Measurements from ENCODE around the gene SEMA4B. TPM values are rescaled to one million over a fixed set of nuclear protein-coding genes. Genes with fewer than 3 reads are reported as not detected.

The SEMA4B gene
- total and polyA plus RNA-seq, 2 of the 8 experiments (the other 6 are each of a cell fraction or from before 2014, with no cell fraction given): 42.7 to 43.0 TPM

DNA sequence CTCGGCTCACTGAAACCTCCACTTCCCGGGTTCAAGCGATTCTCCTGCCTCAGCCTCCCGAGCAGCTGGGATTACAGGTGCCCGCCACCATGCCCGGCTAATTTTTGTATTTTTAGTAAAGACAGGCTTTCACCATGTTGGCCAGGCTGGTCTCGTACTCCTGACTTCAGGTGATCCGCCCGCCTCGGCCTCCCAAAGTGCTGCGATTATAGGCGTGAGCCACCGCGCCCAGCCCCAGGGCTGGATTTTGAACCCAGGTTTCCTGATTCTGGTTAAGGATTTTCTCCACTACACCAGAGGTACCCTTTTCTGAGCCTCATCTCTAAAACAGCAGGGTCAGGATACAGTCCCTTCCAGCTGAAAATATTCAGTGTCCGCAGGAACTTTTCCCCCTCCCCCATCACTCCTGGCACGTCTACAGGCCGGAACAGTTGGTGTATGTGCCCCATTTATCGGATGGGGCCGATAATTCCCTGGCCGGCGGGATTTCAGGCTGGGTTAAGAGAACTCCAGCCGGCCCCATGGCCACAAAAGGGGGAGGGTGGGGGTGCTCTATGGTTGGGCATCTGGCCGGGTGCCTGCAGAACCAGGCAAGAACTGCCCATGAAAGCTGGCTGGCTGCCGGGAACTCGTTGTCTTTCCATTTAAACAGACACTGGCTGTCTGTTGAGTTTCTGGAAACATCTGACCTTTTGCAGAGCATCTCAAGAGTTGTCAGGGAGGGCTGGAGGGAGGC, 26.8 kb upstream of the SEMA4B start:
- no peak overlapping the region for H3K14ac ChIP-seq (ENCODE audit: insufficient read length)
- 84% methylated on average over 25 of the region's 25 CpGs; no CpG with 5 or more reads in 1 of the 2 experiments for WGBS, 2 experiments (ENCODE audit: extremely low coverage in 1 of 2, insufficient coverage in 1 of 2, insufficient read length in 1 of 2, insufficient replicate concordance in 2 of 2, low coverage in 1 of 2, low lambda C conversion rate in 2 of 2, missing lambda C conversion rate in 1 of 2)
- no peak overlapping the region for H3K27ac ChIP-seq (ENCODE audit: low read depth, low read length)
- H2BK15ac ChIP-seq (ENCODE audit: low read length): no peak overlapping the region
- H4K91ac ChIP-seq (replicated peaks; ENCODE audit: insufficient read length, low read length): no peak overlapping the region
- no peaks in the 10 kb centered on the region for H3K79me2 ChIP-seq (ENCODE audit: control insufficient read depth in 1 of 2, insufficient read depth in 2 of 2, low read length in 2 of 2)
- H4K20me1 ChIP-seq (replicated peaks in 1 of 2; ENCODE audit: control insufficient read depth in 1 of 2, insufficient read depth in 2 of 2, low read length in 2 of 2): no peaks in the 10 kb centered on the region
- no peaks in the 10 kb centered on the region for H3K23me2 ChIP-seq (ENCODE audit: low read depth, low read length)
- no peak overlapping the region for H4K5ac ChIP-seq (ENCODE audit: insufficient read length, low read depth, low read length)
- no peak overlapping the region for H3K9ac ChIP-seq (replicated peaks in 1 of 4; ENCODE audit: extremely low read depth in 1 of 4, low read depth in 3 of 4, low read length in 3 of 4)
- no peak overlapping the region for H2AK5ac ChIP-seq (ENCODE audit: low read depth, low read length)
- POLR2A ChIA-PET (ENCODE audit: partially characterized antibody): interaction anchor here (1.0 to 2.0 kb wide), 5 partner anchors 9 to 29 kb away, joined by 3 to 8 read pairs (median 5); partner anchors contain the start of gene SEMA4B
- no peak overlapping the region for H2BK120ac ChIP-seq (replicated peaks; ENCODE audit: low read depth, low read length)
- no peaks in the 10 kb centered on the region for H3K79me1 ChIP-seq (ENCODE audit: low read depth, low read length)
- H3K18ac ChIP-seq (ENCODE audit: extremely low read depth, low read length): no peak overlapping the region
- no peak overlapping the region for H4K8ac ChIP-seq (ENCODE audit: extremely low read depth, insufficient read depth, low read length)
- peaks cover 5 to 14% (median 9%) of the 10 kb centered on the region in 4 experiments; a peak in 6 of 7 replicates for H3K4me1 ChIP-seq (replicated peaks in 1 of 4; ENCODE audit: control insufficient read depth in 3 of 4, insufficient read depth in 4 of 4, low read length in 3 of 4)
- CTCF ChIA-PET (ENCODE audit: partially characterized antibody): interaction anchor here (1.3 to 2.6 kb wide), 3 partner anchors 17 to 44 kb away, joined by 3 to 10 read pairs (median 4); partner anchors contain the start of gene SEMA4B
- 0 out of 2 replicates have a peak overlapping the region, but pooled peaks have one; percentile 17 for H2BK12ac ChIP-seq (ENCODE audit: low read depth, low read length)
- H3K4me3 ChIP-seq (ENCODE audit: extremely low read depth in 1 of 4, insufficient read depth in 2 of 4, low read depth in 3 of 4, low read length in 4 of 4): no peak overlapping the region
- no peak overlapping the region for H2BK20ac ChIP-seq (ENCODE audit: low read length)
- no peak overlapping the region; a peak in 1 of 4 replicates for H3K4me2 ChIP-seq (ENCODE audit: insufficient read depth in 1 of 2, low read depth in 2 of 2, low read length in 2 of 2)
- no peaks in the 10 kb centered on the region for H3K9me3 ChIP-seq (ENCODE audit: insufficient read depth in 2 of 2, low read depth in 1 of 2, low read length in 1 of 2)
- no peak overlapping the region for H3K23ac ChIP-seq (ENCODE audit: insufficient read length)
- no peak for FAIRE-seq
- H3K56ac ChIP-seq (replicated peaks; ENCODE audit: insufficient read length, low read depth, low read length): no peak overlapping the region
- H3K27me3 ChIP-seq (replicated peaks in 1 of 4; ENCODE audit: control insufficient read depth in 3 of 4, extremely low read depth in 1 of 4, insufficient read depth in 3 of 4, low read length in 3 of 4): no peaks in the 10 kb centered on the region
- H2AFZ ChIP-seq (ENCODE audit: low read length): no peak overlapping the region; the same call in 1 of the 2 replicates
- H3K4ac ChIP-seq (replicated peaks; ENCODE audit: insufficient read length, low read depth, low read length): no peak overlapping the region
- DNase-seq (ENCODE audit: low read depth in 1 of 2, low spot score in 2 of 2): no peak
- H2BK5ac ChIP-seq (ENCODE audit: low read depth, low read length): no peak overlapping the region
- no peaks in the 10 kb centered on the region for H3K36me3 ChIP-seq (ENCODE audit: control insufficient read depth in 2 of 4, insufficient read depth in 4 of 4, low read length in 3 of 4)
- TF ChIP-seq CHD2 (IDR thresholded peaks at IDR 0.05; ENCODE audit: low read length) (no peak), CHD1 (IDR thresholded peaks at IDR 0.05; ENCODE audit: low read depth, low read length) (no peak), POU5F1 (IDR thresholded peaks at IDR 0.05; ENCODE audit: low read depth, low read length) (no peak), TAF1 (IDR thresholded peaks at IDR 0.05; ENCODE audit: low read depth, low read length) (no peak), RFX5 (IDR thresholded peaks at IDR 0.05; ENCODE audit: borderline replicate concordance, low read depth, low read length) (no peak), CTBP2 (IDR thresholded peaks at IDR 0.05; ENCODE audit: borderline replicate concordance, insufficient read depth, insufficient read length, low read length) (no peak), NRF1 (IDR thresholded peaks at IDR 0.05; ENCODE audit: low read depth, low read length) (no peak), MAFK (IDR thresholded peaks at IDR 0.05; ENCODE audit: low read depth, low read length) (no peak), ZNF274 (IDR thresholded peaks at IDR 0.05; ENCODE audit: borderline replicate concordance, extremely low read depth, low read length) (no peak), PHF8 (conservative IDR thresholded peaks at IDR 0.05; ENCODE audit: low read depth, low read length) (no peak)
